Middle frontal gyrus (tissue), 1 donor: ENCODE data around the gene LRP1B.

Experiments used
- DNase-seq: peaks from one replicate; pipeline ENCODE4 v3.0.0-alpha.2; 2015; ENCODE audit warnings: low spot score; ENCODE audit errors: extremely low spot score

LRP1B gene

DNA sequence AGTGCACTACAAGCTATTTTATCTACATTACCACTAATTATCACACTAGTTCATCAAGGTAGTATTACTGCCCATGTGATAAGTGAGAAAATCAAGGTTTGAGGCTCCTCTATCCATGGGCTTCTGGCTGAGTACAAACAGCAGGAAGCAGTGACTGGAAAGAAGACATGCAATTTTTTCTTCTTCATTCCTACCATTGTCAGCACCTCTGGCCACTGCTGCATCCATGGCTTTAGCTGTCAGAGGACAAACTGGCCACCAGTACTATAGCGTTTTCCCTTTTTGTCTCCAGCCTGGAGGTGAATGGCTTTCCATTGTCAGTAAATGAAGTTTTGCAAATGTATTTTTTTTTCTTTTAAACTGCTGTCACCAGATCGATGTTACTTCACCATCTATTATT is 674.9 kb downstream of the LRP1B start:
- no peak for DNase-seq

- DNase-seq: no peak
Measured at GRCh38 chr2:141455211-141455826, 675.5 kb downstream of the LRP1B start.

GRCh38 chr2:141440072-141440635 is 690.7 kb downstream of the LRP1B start:
- no peak for DNase-seq

DNA sequence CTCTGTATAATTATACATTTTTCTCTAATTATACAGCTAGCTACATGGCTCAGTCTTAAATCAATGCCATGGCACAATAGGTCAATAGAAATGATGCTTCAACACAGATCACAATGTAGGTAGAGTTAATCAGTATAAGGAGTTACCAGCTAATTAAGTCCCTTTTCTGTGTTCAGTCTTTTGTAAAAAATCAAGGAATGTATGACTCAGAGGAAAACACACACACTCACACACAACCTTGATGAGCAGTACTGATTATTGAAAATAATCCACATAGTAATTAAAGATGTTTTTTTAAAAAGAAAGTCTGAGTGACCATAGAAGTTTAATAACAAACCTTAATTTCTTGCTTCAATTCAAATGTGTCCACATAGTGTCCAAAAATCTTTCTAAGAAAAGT is 691.3 kb downstream of the LRP1B start:
- no peak for DNase-seq

GRCh38 chr2:141438536-141438935 is 692.3 kb downstream of the LRP1B start:
- no peak for DNase-seq

DNA sequence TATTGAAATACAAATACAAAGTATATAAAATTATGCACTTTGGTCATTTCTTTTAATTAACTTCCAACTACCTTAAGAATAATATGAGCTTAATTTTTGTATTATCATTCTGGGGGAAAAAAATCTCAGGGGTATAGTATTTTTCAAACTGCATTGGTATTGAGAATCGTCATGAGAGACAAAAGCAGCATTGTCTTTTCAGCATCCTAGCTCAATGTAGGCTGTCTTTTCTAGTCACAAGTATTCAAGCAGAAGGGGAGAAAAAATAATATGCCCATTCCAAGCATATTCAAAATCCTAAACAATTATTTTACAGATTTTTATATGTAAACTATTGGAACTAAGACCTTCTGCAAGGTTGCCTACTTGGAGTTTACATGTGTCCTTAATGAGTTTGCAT is 693.3 kb downstream of the LRP1B start:
- DNase-seq: no peak

GRCh38 chr2:141423124-141423523 is 707.7 kb downstream of the LRP1B start:
- no peak for DNase-seq

- no peak for DNase-seq
Measured at GRCh38 chr2:141417246-141417797, 713.5 kb downstream of the LRP1B start.

DNA sequence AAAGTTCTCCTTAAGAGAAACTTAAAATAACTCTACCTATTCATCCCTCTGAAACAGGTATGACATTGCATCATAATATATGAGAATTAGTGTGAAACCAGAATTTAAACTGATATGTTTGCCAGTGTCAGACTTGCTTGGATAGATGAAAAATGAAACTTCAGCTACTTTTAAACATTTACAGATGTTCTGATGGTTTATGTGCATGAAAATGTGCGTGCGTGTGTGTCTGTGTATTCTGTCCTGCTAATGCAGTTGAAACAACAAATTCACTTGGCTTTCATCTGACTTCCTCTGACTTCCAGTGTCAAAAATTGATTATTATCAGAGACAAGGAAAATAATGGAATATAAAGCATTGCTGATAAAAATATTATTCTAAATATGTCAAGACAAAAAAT is 719.4 kb downstream of the LRP1B start:
- DNase-seq: no peak

- DNase-seq: no peak
Measured at GRCh38 chr2:141399270-141399669, 731.5 kb downstream of the LRP1B start.

GRCh38 chr2:141393214-141393545 is 737.6 kb downstream of the LRP1B start:
- no peak for DNase-seq

- DNase-seq: no peak
Measured at GRCh38 chr2:141392517-141393213, 738.2 kb downstream of the LRP1B start.

- DNase-seq: no peak
Measured at GRCh38 chr2:141386168-141386567, 744.6 kb downstream of the LRP1B start.

DNA sequence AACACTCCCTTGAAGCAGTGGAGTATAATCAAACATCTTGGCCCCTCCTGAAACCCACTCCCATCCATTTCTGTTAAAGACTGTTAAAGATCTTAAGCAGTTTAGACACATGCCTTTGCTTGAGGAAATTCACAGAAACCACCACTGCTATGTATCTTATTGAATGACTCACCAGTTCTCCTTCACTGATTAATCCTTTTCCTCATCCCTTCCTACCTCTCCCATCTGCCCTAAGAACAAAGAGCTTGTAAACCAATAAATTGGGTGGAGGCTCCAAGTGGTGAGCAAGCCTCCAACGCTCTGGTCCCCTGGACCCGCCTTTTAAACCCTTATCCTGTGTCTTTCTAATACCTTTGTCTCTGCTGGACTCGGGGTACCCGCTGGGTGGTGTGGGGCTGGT is 746.1 kb downstream of the LRP1B start:
- no peak for DNase-seq

DNA sequence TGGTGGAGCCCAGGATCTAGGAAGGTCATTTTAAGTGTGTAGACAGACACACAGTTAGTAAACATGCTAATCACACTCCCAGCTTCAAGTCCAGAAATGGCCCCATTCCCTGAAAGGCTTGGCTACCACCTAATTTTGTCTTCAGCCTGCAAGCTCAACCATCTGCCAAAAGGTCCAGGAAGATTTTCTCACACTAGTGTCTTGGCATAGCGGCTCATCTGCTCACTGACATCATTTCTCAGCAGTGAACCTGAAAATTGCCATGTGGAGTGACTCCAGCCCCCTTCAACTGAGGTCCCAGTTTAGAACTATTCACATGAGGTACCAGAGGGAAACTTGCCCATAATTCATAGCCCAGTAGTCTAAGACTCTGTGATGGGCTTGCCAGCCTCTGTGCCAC is 748.9 kb downstream of the LRP1B start:
- DNase-seq: no peak

- no peak for DNase-seq
Measured at GRCh38 chr2:141380008-141380979, 750.5 kb downstream of the LRP1B start.

DNA sequence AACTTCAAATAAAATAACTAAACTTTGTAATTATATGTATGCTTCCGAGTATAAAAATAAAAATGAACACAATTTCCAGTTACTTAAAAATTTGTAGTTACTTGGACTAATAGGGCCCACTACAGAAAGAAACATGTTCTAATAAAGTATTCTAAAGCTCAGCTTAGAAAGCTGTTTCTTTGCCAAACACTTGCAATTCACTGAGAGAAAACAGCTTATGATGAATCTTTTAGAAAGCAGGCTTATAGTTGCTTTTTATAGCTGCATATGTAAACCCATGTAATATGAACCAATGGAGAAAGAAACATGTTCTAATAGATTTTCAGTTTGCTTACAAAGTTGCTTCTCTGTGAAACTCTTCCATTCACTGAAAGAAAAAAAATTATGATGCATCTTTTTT is 766.0 kb downstream of the LRP1B start:
- DNase-seq: no peak

DNA sequence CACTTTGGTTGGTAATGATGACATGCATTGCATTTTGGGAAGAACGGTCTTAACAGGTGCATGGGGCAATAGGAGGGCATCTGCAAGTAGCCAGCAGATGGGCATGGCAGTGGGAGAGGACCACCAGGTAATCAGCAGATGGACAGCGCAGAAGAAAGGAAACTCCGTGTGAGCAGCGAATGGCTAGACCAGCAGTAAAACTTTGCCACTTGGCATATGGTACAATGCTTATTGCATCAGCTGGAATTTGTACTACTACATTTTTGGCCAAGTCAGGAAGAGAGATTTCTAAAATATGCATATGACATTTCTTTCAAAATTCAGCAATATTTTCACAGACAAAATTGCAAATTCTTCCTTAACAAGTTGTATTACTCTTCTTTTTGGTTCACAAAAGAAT is 768.5 kb downstream of the LRP1B start:
- DNase-seq: no peak

DNA sequence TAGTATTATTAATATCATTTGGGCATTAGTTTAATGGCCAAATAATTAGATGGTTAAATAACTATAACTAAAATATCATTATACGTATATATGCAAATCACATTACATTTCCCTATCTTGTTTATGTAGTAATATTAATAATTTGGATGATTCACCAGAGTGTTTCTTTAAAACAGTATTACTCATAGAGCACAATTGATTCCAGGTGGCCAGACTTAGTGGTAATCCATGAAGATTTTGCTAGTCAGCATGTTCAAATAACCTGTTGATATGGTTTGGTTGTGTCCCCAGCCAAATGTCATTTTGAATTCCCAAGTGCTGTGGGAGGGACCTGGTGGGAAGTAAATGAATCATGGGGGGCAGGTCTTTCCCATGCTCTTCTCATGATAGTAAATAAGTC is 782.3 kb downstream of the LRP1B start:
- DNase-seq: no peak

- DNase-seq: no peak
Measured at GRCh38 chr2:141341444-141341843, 789.4 kb downstream of the LRP1B start.

GRCh38 chr2:141331127-141331526 is 799.7 kb downstream of the LRP1B start:
- no peak for DNase-seq

DNA sequence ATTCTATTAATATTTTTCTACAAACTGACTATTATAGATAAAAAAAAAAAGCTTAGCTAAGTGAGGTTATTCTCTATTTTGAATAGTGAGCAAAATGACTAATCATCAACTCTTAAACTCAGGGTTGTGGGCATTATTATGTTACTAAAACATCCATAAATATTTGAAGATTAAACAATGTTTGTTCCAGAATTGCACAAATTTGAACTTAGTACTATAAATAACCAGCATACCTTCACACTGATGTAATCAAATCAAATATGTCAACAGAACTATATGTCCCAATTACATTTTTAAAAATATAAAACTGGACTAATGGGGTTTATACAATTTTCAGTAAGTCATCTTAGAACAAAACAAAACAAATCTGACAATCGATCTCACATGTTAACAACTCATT is 800.9 kb downstream of the LRP1B start:
- DNase-seq: no peak
